T-cell (primary cell): ENCODE measurements around the gene RILPL1. TPM values are rescaled to one million over a fixed set of nuclear protein-coding genes. Genes with fewer than 3 reads are reported as not detected.
"Not testable (repeated sequence)": the region's sequence is repeated elsewhere in the genome, so short reads cannot be mapped to it uniquely, and the experiment has no call there.

Experiments
- ATAC-seq, 4 experiments: fragments of 200-7000 bp in 3 of 4; fragments of 150-1000 bp in 1 of 4; cut with Tn5 transposase; replicated peaks in 1 of 4; 1 replicate in 3 of 4; 2 replicates in 1 of 4; pipeline ENCODE4 v1.10.0; 2021; ENCODE audit warnings: moderate library complexity in 3 of 4, mild to moderate bottlenecking in 2 of 4, moderate number of reproducible peaks in 1 of 4
- CTCF ChIA-PET, 2 donors: fragments of 300-600 bp; sonication (Branson Sonifier 250); formaldehyde crosslinking; loops; one replicate each; lab custom pipeline; 2022; ENCODE audit warnings: antibody characterized with exemption in 2 of 2; lab: Charles Lee
- POLR2A ChIA-PET, 2 donors: fragments of 300-600 bp; sonication (Branson Sonifier 250); formaldehyde crosslinking; loops; one replicate each; lab custom pipeline; 2022; ENCODE audit warnings: antibody characterized with exemption in 2 of 2; lab: Charles Lee
- DNase-seq, 35 experiments: peaks; one replicate each; pipeline versions ENCODE4 v3.0.0 to v3.0.0-alpha.2; 2013 to 2023
- H3K27ac ChIP-seq: one replicate; pipeline ENCODE4 v1.5.1; 2013; ENCODE audit warnings: low read length
- H3K27me3 ChIP-seq, 2 experiments: replicated peaks in 1 of 2; 1 replicate in 1 of 2; 2 replicates in 1 of 2; pipeline versions ENCODE4 v1.6.1 to v1.7.0; 2013; ENCODE audit warnings: low read length in 1 of 2, mixed read lengths in 1 of 2; ENCODE audit not compliant: control insufficient read depth in 2 of 2, insufficient read depth in 2 of 2; ENCODE audit errors: extremely low read depth in 1 of 2
- H3K36me3 ChIP-seq, 2 donors: 1 replicate in 1 of 2; 2 replicates in 1 of 2; pipeline versions ENCODE4 v1.6.1 to v1.7.0; 2013; ENCODE audit warnings: low read length in 1 of 2; ENCODE audit not compliant: control insufficient read depth in 2 of 2, insufficient read depth in 1 of 2; ENCODE audit errors: extremely low read depth in 1 of 2
- H3K4me1 ChIP-seq, 2 experiments: 1 replicate in 1 of 2; 2 replicates in 1 of 2; pipeline versions ENCODE4 v1.6.1 to v1.7.0; 2013; ENCODE audit warnings: low read length in 2 of 2, mixed read lengths in 1 of 2; ENCODE audit not compliant: insufficient read depth in 2 of 2, control insufficient read depth in 1 of 2; ENCODE audit errors: extremely low read depth in 1 of 2
- H3K4me3 ChIP-seq, 2 donors: 1 replicate in 1 of 2; 2 replicates in 1 of 2; pipeline versions ENCODE4 v1.5.1 to v1.7.0; 2013; ENCODE audit warnings: mild to moderate bottlenecking in 2 of 2, low read length in 1 of 2, moderate library complexity in 1 of 2; ENCODE audit not compliant: control insufficient read depth in 1 of 2; ENCODE audit errors: extremely low read depth in 1 of 2
- H3K9me3 ChIP-seq: 2 replicates; pipeline ENCODE4 v1.7.0; 2013
- H3K27ac Mint-ChIP-seq, 2 donors: one replicate each; pipeline ENCODE4 v1.8.0; 2020 to 2021; ENCODE audit warnings: mild to moderate bottlenecking in 2 of 2, mixed read lengths in 2 of 2
- H3K27me3 Mint-ChIP-seq, 2 donors: one replicate each; pipeline ENCODE4 v1.8.0; 2021 to 2022; ENCODE audit warnings: mixed read lengths in 2 of 2
- H3K36me3 Mint-ChIP-seq: one replicate; pipeline ENCODE4 v1.8.0; 2021; ENCODE audit warnings: mixed read lengths
- H3K4me1 Mint-ChIP-seq, 3 donors: one replicate each; pipeline ENCODE4 v1.8.0; 2020 to 2022; ENCODE audit warnings: mixed read lengths in 3 of 3, mild to moderate bottlenecking in 1 of 3
- H3K4me3 Mint-ChIP-seq, 3 donors: one replicate each; pipeline ENCODE4 v1.8.0; 2020 to 2022; ENCODE audit warnings: mild to moderate bottlenecking in 3 of 3, mixed read lengths in 3 of 3, moderate library complexity in 3 of 3
- H3K9me3 Mint-ChIP-seq, 3 donors: one replicate each; pipeline ENCODE4 v1.8.0; 2020 to 2022; ENCODE audit warnings: mixed read lengths in 3 of 3
- WGBS: methylation state at CpG from one replicate; pipeline ENCODE4 v1.1.5; 2013; ENCODE audit warnings: missing lambda C conversion rate; ENCODE audit not compliant: insufficient coverage; 5-methylcytosine and 5-hydroxymethylcytosine counted together
- total RNA-seq, 35 experiments: library from RNA in 6 of 35; stranded (reverse) in 6 of 35; fragments of 120-200 nt in 1 of 35; gene quantifications; one replicate each; pipeline versions ENCODE4 v1.2.1 to v1.2.4 and lab custom pipeline; 2013 to 2026

The RILPL1 gene
- total RNA-seq, 5 donors from 2014 or later (not counting 1 experiment from before 2014, with no cell fraction given): 2.8 to 8.9 (median 6.1) TPM

GRCh38 chr12:123433615-123434014 lies 99.9 kb downstream of the RILPL1 start:
- no CpG with 5 or more reads among the region's 6 CpGs for WGBS
- Histone ChIP-seq H3K27me3 (no peaks in the 10 kb centered on the region), H3K4me1 (peaks cover 8 to 61% of the 10 kb centered on the region in 2 experiments), H3K36me3 (peaks cover 0 to 7% of the 10 kb centered on the region in 2 donors), H3K4me3 (peak overlapping the region in 1 of 2 donors; percentile 77), H3K27ac (peak overlapping the region; percentile 89), H3K9me3 (no peaks in the 10 kb centered on the region)
- Mint-ChIP-seq H3K4me3 (peak overlapping the region; percentile 94 to 96 (median 95)), H3K9me3 (no peaks in the 10 kb centered on the region), H3K27ac (peak overlapping the region; percentile 87 to 88), H3K4me1 (peaks cover 46 to 63% (median 55%) of the 10 kb centered on the region in 3 donors), H3K27me3 (no peaks in the 10 kb centered on the region), H3K36me3 (peaks cover 18% of the 10 kb centered on the region)
- CTCF ChIA-PET: interaction anchor here in 1 of 2 donors (0.7 to 1.0 kb wide), 3 partner anchors 9 to 163 kb away, joined by 3 to 6 read pairs (median 5); no protein-coding TSS in a partner anchor
- POLR2A ChIA-PET: interaction anchor here (0.6 to 0.7 kb wide), 2 partner anchors 24 to 252 kb away, joined by 3 read pairs; partner anchors contain the start of gene SNRNP35 (in 1 of the 2)
- DNase-seq (no peak), ATAC-seq (no peak)

DNA sequence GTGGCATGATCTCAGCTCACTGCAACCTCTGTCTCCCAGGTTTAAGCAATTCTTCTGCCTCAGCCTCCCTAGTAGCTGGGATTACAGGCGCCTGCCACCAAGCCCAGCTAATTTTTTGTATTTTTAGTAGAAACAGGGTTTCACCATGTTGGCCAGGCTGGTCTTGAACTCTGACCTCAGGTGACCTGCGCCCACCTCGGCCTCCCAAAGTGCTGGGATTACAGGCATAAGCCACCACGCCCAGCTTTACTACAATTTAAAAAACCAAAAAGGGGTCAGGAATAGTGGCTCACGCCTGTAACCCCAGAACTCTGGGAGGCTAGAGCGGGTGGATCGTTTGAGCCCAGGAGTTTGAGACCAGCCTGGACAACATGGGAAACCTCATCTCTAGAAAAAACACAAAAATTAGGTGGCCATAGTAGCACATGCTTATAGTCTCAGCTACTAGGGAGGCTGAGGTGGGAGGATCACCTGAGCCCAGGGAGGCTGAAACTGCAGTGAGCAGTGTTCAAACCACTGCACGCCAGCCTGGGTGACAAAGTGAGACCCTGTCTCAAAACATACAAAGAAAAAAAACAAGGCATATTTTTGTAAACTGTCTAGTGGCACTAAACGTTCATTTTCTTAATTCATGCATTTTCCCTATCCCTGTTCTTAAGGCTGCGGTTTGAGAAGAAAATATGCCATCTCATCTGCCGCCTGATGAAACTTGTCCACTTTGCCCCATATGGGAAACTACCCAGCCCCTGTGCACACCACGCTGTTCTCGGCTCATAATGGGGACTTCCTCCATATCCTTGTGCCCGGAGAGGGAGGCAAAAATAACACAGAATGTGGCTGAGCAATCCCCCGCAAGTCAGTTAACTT lies 101.3 kb downstream of the RILPL1 start:
- peak overlapping the region; percentile 94 to 96 (median 95) for H3K4me3 Mint-ChIP-seq
- ATAC-seq (peak in 1 of 4 experiments; percentile 23), DNase-seq (peak in 17 of 35 experiments; percentile 3 to 69 (median 21))
- H3K27me3 Mint-ChIP-seq, CTCF ChIA-PET, H3K36me3 ChIP-seq, H3K27me3 ChIP-seq, H3K9me3 Mint-ChIP-seq, H3K9me3 ChIP-seq: not testable (repeated sequence)
- peaks cover 51 to 67% (median 53%) of the 10 kb centered on the region in 3 donors for H3K4me1 Mint-ChIP-seq
- peaks cover 22% of the 10 kb centered on the region for H3K36me3 Mint-ChIP-seq
- Histone ChIP-seq H3K27ac (peak overlapping the region; percentile 89), H3K4me1 (peaks cover 8 to 70% of the 10 kb centered on the region in 2 experiments), H3K4me3 (peak overlapping the region in 1 of 2 donors; percentile 77)
- POLR2A ChIA-PET: interaction anchor here in 1 of 2 donors (0.6 kb wide), 1 partner anchor 16 kb away, joined by 5 read pairs; no protein-coding TSS in a partner anchor
- H3K27ac Mint-ChIP-seq: peak overlapping the region; percentile 88
- WGBS: 42% methylated on average over 9 of the region's 15 CpGs

- peak overlapping the region in 1 of 3 donors; percentile 56 for H3K4me3 Mint-ChIP-seq
- Histone ChIP-seq H3K4me1 (peaks cover 0 to 51% of the 10 kb centered on the region in 2 experiments), H3K27ac (peak overlapping the region; percentile 92)
- peaks cover 35 to 50% (median 43%) of the 10 kb centered on the region in 3 donors for H3K4me1 Mint-ChIP-seq
- ATAC-seq, POLR2A ChIA-PET, H3K4me3 ChIP-seq, CTCF ChIA-PET, H3K27me3 ChIP-seq, H3K9me3 ChIP-seq, H3K27me3 Mint-ChIP-seq, DNase-seq, H3K9me3 Mint-ChIP-seq, H3K36me3 ChIP-seq: not testable (repeated sequence)
- H3K27ac Mint-ChIP-seq: peak overlapping the region; percentile 44 to 86
- WGBS: 80% methylated on average over 5 of the region's 8 CpGs
- peaks cover 27% of the 10 kb centered on the region for H3K36me3 Mint-ChIP-seq
Measured at GRCh38 chr12:123429101-123429500, 104.4 kb downstream of the RILPL1 start.

- Mint-ChIP-seq H3K36me3 (peaks cover 26% of the 10 kb centered on the region), H3K4me3 (peak overlapping the region in 1 of 3 donors; percentile 56), H3K27ac (peak overlapping the region; percentile 78 to 86), H3K4me1 (peaks cover 32 to 45% (median 38%) of the 10 kb centered on the region in 3 donors), H3K27me3 (no peaks in the 10 kb centered on the region), H3K9me3 (no peaks in the 10 kb centered on the region)
- whole genome bisulfite sequencing: 86% methylated on average over 6 of the region's 6 CpGs
- ATAC-seq (no peak), DNase-seq (no peak)
- H3K4me1 ChIP-seq: peaks cover 0 to 48% of the 10 kb centered on the region in 2 experiments
- H3K27ac ChIP-seq: peak overlapping the region; percentile 92
- no peak overlapping the region for H3K4me3 ChIP-seq
- ChIA-PET POLR2A (no interaction called here), CTCF (no interaction called here)
- no peaks in the 10 kb centered on the region for H3K27me3 ChIP-seq
- H3K36me3 ChIP-seq: peaks cover 3 to 7% of the 10 kb centered on the region in 2 donors
- H3K9me3 ChIP-seq: no peaks in the 10 kb centered on the region
Measured at GRCh38 chr12:123428591-123428990, 104.9 kb downstream of the RILPL1 start.

GRCh38 chr12:123427036-123427769 lies 106.3 kb downstream of the RILPL1 start:
- Histone ChIP-seq H3K27me3 (no peaks in the 10 kb centered on the region), H3K4me3 (no peak overlapping the region), H3K4me1 (peaks cover 0 to 36% of the 10 kb centered on the region in 2 experiments), H3K9me3 (no peaks in the 10 kb centered on the region), H3K27ac (peak overlapping the region; percentile 92), H3K36me3 (peaks cover 9 to 15% of the 10 kb centered on the region in 2 donors)
- ATAC-seq (peak; percentile 61 to 90 (median 82)), DNase-seq (peak in 27 of 35 experiments; percentile 8 to 75 (median 24))
- Mint-ChIP-seq H3K4me3 (peak overlapping the region in 2 of 3 donors; percentile 5 to 56), H3K9me3 (no peaks in the 10 kb centered on the region), H3K4me1 (peaks cover 18 to 31% (median 24%) of the 10 kb centered on the region in 3 donors), H3K27ac (peak overlapping the region; percentile 86 to 88), H3K27me3 (no peaks in the 10 kb centered on the region), H3K36me3 (peaks cover 24% of the 10 kb centered on the region)
- CTCF ChIA-PET: interaction anchor here (0.6 to 0.8 kb wide), 3 partner anchors 15 to 1040 kb away, joined by 3 to 6 read pairs (median 5); no protein-coding TSS in a partner anchor
- POLR2A ChIA-PET: interaction anchor here (1.0 kb wide), 2 partner anchors 8 to 33 kb away, joined by 3 read pairs; no protein-coding TSS in a partner anchor
- 29% methylated on average over 5 of the region's 8 CpGs for WGBS
